C4-2B (cell line): ENCODE data around the gene GDI1.

Experiments
- ZFX ChIP-seq: fragments of 450-650 bp; IDR thresholded peaks from 2 replicates; pipeline ENCODE4 v1.6.1; 2017
- TF ChIP-seq, protein P1 (sequence below): fragments of 450-650 bp; conservative IDR thresholded peaks from 2 replicates; pipeline ENCODE4 v1.5.1; 2017; ENCODE audit warnings: mild to moderate bottlenecking

DNA sequence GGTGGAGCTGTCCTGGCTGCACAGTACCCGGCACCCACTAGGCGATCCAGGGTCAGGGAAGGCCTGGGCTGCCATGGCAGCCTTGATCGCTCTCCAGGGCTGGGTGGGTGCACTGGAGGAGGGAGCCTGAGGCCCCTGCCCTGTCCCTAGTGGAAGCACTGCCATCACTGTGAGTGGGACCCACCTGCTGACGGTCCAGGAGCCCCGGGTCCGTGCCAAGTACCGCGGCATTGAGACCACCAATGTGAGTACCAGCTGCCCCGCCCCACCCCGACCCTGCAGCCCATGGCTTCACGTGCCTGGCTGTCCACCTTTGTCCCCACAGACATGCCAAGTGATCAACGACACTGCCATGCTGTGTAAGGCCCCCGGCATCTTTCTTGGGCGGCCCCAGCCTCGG lies 30.0 kb downstream of the GDI1 start:
- TF ChIP-seq, protein P1, sequence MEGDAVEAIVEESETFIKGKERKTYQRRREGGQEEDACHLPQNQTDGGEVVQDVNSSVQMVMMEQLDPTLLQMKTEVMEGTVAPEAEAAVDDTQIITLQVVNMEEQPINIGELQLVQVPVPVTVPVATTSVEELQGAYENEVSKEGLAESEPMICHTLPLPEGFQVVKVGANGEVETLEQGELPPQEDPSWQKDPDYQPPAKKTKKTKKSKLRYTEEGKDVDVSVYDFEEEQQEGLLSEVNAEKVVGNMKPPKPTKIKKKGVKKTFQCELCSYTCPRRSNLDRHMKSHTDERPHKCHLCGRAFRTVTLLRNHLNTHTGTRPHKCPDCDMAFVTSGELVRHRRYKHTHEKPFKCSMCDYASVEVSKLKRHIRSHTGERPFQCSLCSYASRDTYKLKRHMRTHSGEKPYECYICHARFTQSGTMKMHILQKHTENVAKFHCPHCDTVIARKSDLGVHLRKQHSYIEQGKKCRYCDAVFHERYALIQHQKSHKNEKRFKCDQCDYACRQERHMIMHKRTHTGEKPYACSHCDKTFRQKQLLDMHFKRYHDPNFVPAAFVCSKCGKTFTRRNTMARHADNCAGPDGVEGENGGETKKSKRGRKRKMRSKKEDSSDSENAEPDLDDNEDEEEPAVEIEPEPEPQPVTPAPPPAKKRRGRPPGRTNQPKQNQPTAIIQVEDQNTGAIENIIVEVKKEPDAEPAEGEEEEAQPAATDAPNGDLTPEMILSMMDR: no peak
- TF ChIP-seq ZFX: no peak
